ENCODE results near the gene MRFAP1L1.

MRFAP1L1 gene

DNA sequence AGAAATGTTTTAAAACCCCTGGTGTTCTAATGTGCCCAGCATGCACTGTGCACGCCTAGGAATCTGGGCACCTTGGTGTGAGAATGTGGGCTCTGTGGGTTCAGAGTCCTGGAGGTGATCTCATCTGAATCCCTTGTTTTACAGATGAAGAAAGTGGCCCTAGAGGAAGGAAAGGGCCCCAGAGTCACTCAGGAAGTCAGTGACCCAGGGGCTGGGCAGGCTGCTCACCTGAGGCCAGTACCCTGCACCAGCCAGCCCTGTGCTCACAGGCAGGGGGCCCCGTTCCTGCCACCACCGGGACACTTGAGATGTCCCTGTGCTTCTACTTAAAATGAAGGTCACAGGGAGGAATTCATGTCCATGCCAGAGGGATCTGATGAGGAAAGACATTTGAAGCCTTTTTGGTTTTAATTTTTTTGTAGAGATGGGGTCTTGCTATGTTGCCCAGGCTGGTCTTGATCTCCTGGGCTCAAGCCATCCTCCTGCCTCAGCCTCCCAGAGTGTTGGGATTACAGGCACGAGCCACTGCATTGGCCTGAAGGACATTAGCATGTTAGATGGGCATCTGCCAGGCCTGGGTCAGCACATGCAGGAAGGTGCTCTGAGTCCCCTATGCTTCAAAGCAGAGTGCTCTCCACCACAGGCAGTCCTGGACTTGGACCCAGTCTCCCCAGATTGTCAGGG is 23.4 kb downstream of the MRFAP1L1 start:
- Histone ChIP-seq H3K4me2 (ENCODE audit: insufficient read depth, low read length) (no peak overlapping the region), H3K4me1 (ENCODE audit: insufficient read depth, low read length) (no peaks in the 10 kb centered on the region), H3K36me3 (ENCODE audit: insufficient read depth, low read length) (no peaks in the 10 kb centered on the region), H2AFZ (ENCODE audit: low read depth, low read length) (no peak overlapping the region), H3K9me3 (ENCODE audit: insufficient read depth, low read length, severe bottlenecking) (no peaks in the 10 kb centered on the region), H4K20me1 (ENCODE audit: insufficient read depth, low read length) (peaks cover 11% of the 10 kb centered on the region; the same call in 1 of the 2 replicates), H3K79me2 (ENCODE audit: insufficient read depth, low read length) (no peaks in the 10 kb centered on the region), H3K27ac (ENCODE audit: low read length) (no peak overlapping the region), H3K9ac (ENCODE audit: low read depth, low read length) (no peak overlapping the region), H3K4me3 (ENCODE audit: low read depth in 1 of 2, low read length in 2 of 2) (no peak overlapping the region), H3K27me3 (ENCODE audit: insufficient read depth, low read length, poor library complexity) (no peaks in the 10 kb centered on the region)
- TF ChIP-seq EZH2 (IDR thresholded peaks at IDR 0.05; ENCODE audit: borderline replicate concordance, low read depth, low read length, severe bottlenecking) = no peak
- TF ChIP-seq CTCF (IDR thresholded peaks at IDR 0.05; ENCODE audit: borderline replicate concordance, extremely low read depth, low read length, poor library complexity, severe bottlenecking) = no peak
- ATAC-seq (ENCODE audit: insufficient read depth, low read depth) (no peak), DNase-seq (no peak)

GRCh38 chr4:6684656-6685055 is 25.0 kb downstream of the MRFAP1L1 start:
- Histone ChIP-seq H2AFZ (ENCODE audit: low read depth, low read length) (no peak overlapping the region), H3K4me2 (ENCODE audit: insufficient read depth, low read length) (no peak overlapping the region), H3K4me1 (ENCODE audit: insufficient read depth, low read length) (no peaks in the 10 kb centered on the region), H3K36me3 (ENCODE audit: insufficient read depth, low read length) (0 out of 2 replicates have a peak, but pooled peaks cover 2% of the 10 kb centered on the region), H3K9me3 (ENCODE audit: insufficient read depth, low read length, severe bottlenecking) (no peaks in the 10 kb centered on the region), H4K20me1 (ENCODE audit: insufficient read depth, low read length) (peaks cover 22% of the 10 kb centered on the region; the same call in 1 of the 2 replicates), H3K4me3 (ENCODE audit: low read depth in 1 of 2, low read length in 2 of 2) (no peak overlapping the region), H3K27me3 (ENCODE audit: insufficient read depth, low read length, poor library complexity) (no peaks in the 10 kb centered on the region), H3K27ac (ENCODE audit: low read length) (no peak overlapping the region), H3K79me2 (ENCODE audit: insufficient read depth, low read length) (no peaks in the 10 kb centered on the region), H3K9ac (ENCODE audit: low read depth, low read length) (no peak overlapping the region)
- ATAC-seq (ENCODE audit: insufficient read depth, low read depth) = no peak
- no peak for DNase-seq
- no peak for TF ChIP-seq CTCF (IDR thresholded peaks at IDR 0.05; ENCODE audit: borderline replicate concordance, extremely low read depth, low read length, poor library complexity, severe bottlenecking)
- TF ChIP-seq EZH2 (IDR thresholded peaks at IDR 0.05; ENCODE audit: borderline replicate concordance, low read depth, low read length, severe bottlenecking) = no peak

- no peak overlapping the region for H3K9ac ChIP-seq (ENCODE audit: low read depth, low read length)
- H3K27ac ChIP-seq (ENCODE audit: low read length) = no peak overlapping the region
- TF ChIP-seq EZH2 (IDR thresholded peaks at IDR 0.05; ENCODE audit: borderline replicate concordance, low read depth, low read length, severe bottlenecking) (no peak), CTCF (IDR thresholded peaks at IDR 0.05; ENCODE audit: borderline replicate concordance, extremely low read depth, low read length, poor library complexity, severe bottlenecking) (no peak)
- H2AFZ ChIP-seq (ENCODE audit: low read depth, low read length) = no peak overlapping the region
- peak; percentile 42; the same call in 1 of the 3 replicates for ATAC-seq (ENCODE audit: insufficient read depth, low read depth)
- H3K4me2 ChIP-seq (ENCODE audit: insufficient read depth, low read length) = no peak overlapping the region
- H3K4me1 ChIP-seq (ENCODE audit: insufficient read depth, low read length) = 0 out of 2 replicates have a peak, but pooled peaks cover 6% of the 10 kb centered on the region
- H3K79me2 ChIP-seq (ENCODE audit: insufficient read depth, low read length) = peaks cover 8% of the 10 kb centered on the region; the same call in 1 of the 2 replicates
- H3K9me3 ChIP-seq (ENCODE audit: insufficient read depth, low read length, severe bottlenecking) = no peaks in the 10 kb centered on the region
- no peak overlapping the region for H3K4me3 ChIP-seq (ENCODE audit: low read depth in 1 of 2, low read length in 2 of 2)
- DNase-seq = no peak
- H3K36me3 ChIP-seq (ENCODE audit: insufficient read depth, low read length) = peaks cover 10% of the 10 kb centered on the region; the same call in 1 of the 2 replicates
- peaks cover 34% of the 10 kb centered on the region; the same call in 1 of the 2 replicates for H4K20me1 ChIP-seq (ENCODE audit: insufficient read depth, low read length)
- no peaks in the 10 kb centered on the region for H3K27me3 ChIP-seq (ENCODE audit: insufficient read depth, low read length, poor library complexity)
Observed at GRCh38 chr4:6682862-6683590, 26.6 kb downstream of the MRFAP1L1 start.
